Upper lobe of left lung (tissue), 6 donors: ENCODE measurements around the gene NINJ2. TPM values are rescaled to one million over a fixed set of nuclear protein-coding genes. Genes with fewer than 3 reads are reported as not detected.

Source experiments
- ATAC-seq, 2 donors: fragments of 200-7000 bp; cut with Tn5 transposase; one replicate each; pipeline ENCODE4 v1.9.1; 2022; ENCODE audit warnings: mild to moderate bottlenecking in 2 of 2, moderate library complexity in 2 of 2; ENCODE audit not compliant: low FRiP score in 2 of 2
- DNase-seq, 2 donors: peaks; one replicate each; pipeline ENCODE4 v3.0.0-alpha.2; 2019 to 2020
- H3K27ac ChIP-seq, 4 donors: fragments of 200-600 bp; sonication (generic); one replicate each; pipeline ENCODE4 v1.5.1; 2016 to 2019
- H3K27me3 ChIP-seq, 4 donors: fragments of 200-600 bp; sonication (generic); one replicate each; pipeline ENCODE4 v1.5.1; 2017 to 2019
- H3K36me3 ChIP-seq, 4 donors: fragments of 200-600 bp; sonication (generic); one replicate each; pipeline ENCODE4 v1.5.1; 2016 to 2019
- H3K4me1 ChIP-seq, 4 donors: fragments of 200-600 bp; sonication (generic); one replicate each; pipeline ENCODE4 v1.5.1; 2018 to 2019
- H3K4me3 ChIP-seq, 4 donors: fragments of 200-600 bp; sonication (generic); one replicate each; pipeline ENCODE4 v1.5.1; 2017 to 2019; ENCODE audit warnings: mild to moderate bottlenecking in 2 of 4, moderate library complexity in 1 of 4
- H3K9me3 ChIP-seq, 4 donors: fragments of 200-600 bp; sonication (generic); one replicate each; pipeline ENCODE4 v1.5.1; 2018 to 2019
- EP300 ChIP-seq, 4 donors: sonication (generic); formaldehyde crosslinking; IDR thresholded peaks; one replicate each; pipeline ENCODE4 v1.5.1; 2017; ENCODE audit warnings: antibody characterized with exemption in 4 of 4, control low read depth in 2 of 4
- POLR2A ChIP-seq, 4 donors: fragments of 450-650 bp; IDR thresholded peaks; one replicate each; pipeline ENCODE4 v1.5.1; 2016 to 2017; ENCODE audit warnings: antibody characterized with exemption in 4 of 4, mild to moderate bottlenecking in 2 of 4
- POLR2AphosphoS5 ChIP-seq, 2 donors: sonication (generic); formaldehyde crosslinking; IDR thresholded peaks; one replicate each; pipeline ENCODE4 v1.5.1; 2017; ENCODE audit warnings: antibody characterized with exemption in 2 of 2
- WGBS, 2 donors: methylation state at CpG; one replicate each; pipeline ENCODE4 v1.1.5; 2017 to 2018; 5-methylcytosine and 5-hydroxymethylcytosine counted together
- total RNA-seq, 6 donors: library from RNA; depleted of rRNA in 4 of 6; stranded (reverse); fragments of >200 nt in 4 of 6; gene quantifications; one replicate each; pipeline versions ENCODE4 v1.1.0 to v1.2.1, GENCODE V29; 2016 to 2021
- TF ChIP-seq, protein P1 (sequence below), 6 experiments: fragments of 450-650 bp in 4 of 6; fragments of 200-600 bp in 2 of 6; sonication (generic) in 2 of 6; IDR thresholded peaks; one replicate each; pipeline ENCODE4 v1.5.1; 2016 to 2019; ENCODE audit warnings: antibody characterized with exemption in 6 of 6
- donor health status: DM: no; HTN: no; CAD: no; lungs with moderate emphysema.
- donor health status: DM: no; HTN: yes; CAD: no; lungs with severe emphysema.

The NINJ2 gene
- total RNA-seq, 6 donors from 2014 or later: 15.6 to 73.3 (median 36.2) TPM

DNA sequence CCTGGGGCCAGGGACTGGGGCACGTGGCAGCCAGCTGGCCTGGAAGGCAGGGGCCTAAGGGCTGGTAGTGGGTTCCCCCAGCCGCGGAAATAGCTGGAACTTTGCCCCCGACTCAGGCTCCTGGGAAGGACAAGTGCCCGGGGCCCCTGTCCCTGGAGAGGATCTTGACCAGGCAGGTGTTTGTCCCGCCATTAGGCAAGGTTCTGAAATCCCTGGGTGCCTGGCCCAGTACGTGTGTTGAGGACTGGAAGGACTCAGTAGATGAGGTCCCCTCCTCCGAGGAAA is 109.3 kb downstream of the NINJ2 start:
- ATAC-seq: no peak
- Histone ChIP-seq H3K4me1 (peaks cover 0 to 12% (median 0%) of the 10 kb centered on the region in 4 donors), H3K4me3 (no peak overlapping the region), H3K27me3 (no peaks in the 10 kb centered on the region), H3K36me3 (peaks cover 0 to 2% (median 0%) of the 10 kb centered on the region in 4 donors), H3K9me3 (no peaks in the 10 kb centered on the region), H3K27ac (no peak overlapping the region)
- TF ChIP-seq POLR2AphosphoS5 (IDR thresholded peaks at IDR 0.05) (no peak), POLR2A (IDR thresholded peaks at IDR 0.05) (no peak), EP300 (IDR thresholded peaks at IDR 0.05) (no peak)
- TF ChIP-seq, protein P1, sequence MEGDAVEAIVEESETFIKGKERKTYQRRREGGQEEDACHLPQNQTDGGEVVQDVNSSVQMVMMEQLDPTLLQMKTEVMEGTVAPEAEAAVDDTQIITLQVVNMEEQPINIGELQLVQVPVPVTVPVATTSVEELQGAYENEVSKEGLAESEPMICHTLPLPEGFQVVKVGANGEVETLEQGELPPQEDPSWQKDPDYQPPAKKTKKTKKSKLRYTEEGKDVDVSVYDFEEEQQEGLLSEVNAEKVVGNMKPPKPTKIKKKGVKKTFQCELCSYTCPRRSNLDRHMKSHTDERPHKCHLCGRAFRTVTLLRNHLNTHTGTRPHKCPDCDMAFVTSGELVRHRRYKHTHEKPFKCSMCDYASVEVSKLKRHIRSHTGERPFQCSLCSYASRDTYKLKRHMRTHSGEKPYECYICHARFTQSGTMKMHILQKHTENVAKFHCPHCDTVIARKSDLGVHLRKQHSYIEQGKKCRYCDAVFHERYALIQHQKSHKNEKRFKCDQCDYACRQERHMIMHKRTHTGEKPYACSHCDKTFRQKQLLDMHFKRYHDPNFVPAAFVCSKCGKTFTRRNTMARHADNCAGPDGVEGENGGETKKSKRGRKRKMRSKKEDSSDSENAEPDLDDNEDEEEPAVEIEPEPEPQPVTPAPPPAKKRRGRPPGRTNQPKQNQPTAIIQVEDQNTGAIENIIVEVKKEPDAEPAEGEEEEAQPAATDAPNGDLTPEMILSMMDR (IDR thresholded peaks at IDR 0.05): no peak
- no peak for DNase-seq
- WGBS, 2 donors: 88 to 97% methylated on average over 7 to 8 of the region's 8 CpGs

DNA sequence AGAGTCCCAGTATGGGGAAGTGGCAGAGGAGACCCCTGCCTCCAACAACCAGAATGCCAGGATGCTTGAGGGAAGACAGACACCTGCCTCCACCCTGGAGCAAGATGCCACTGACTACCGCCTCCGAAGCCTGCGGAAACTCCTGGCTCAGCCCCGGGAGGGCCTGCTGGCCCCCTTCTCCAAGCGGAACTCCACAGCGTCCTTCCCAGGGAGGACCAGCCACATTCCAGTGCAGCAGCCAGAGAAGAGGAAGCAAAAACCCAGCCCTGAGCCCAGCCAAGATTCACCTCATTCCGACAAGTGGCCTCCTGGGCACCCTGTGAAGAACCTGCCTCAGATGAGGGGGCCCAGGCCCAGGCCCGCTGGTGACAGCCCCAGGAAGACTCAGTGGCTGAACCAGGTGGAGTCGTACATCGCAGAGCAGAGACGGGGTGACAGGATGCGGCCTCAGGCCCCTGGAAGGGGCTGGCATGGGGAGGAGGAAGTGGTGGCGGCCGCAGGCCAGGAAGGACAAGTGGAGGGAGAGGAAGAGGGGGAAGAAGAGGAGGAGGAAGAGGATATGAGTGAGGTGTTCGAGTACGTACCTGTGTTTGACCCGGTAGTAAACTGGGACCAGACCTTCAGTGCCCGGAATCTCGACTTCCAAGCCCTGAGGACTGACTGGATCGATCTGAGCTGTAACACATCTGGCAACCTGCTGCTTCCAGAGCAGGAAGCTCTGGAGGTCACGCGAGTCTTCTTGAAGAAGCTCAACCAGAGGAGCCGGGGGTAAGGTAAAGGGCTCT is 109.8 kb downstream of the NINJ2 start:
- H3K27me3 ChIP-seq: no peaks in the 10 kb centered on the region
- H3K27ac ChIP-seq: no peak overlapping the region
- H3K4me1 ChIP-seq: peaks cover 0 to 12% (median 0%) of the 10 kb centered on the region in 4 donors
- WGBS, 2 donors: 60 to 61% methylated on average over 18 to 23 of the region's 23 CpGs
- ATAC-seq: no peak
- DNase-seq: no peak
- peaks cover 0 to 2% (median 0%) of the 10 kb centered on the region in 4 donors for H3K36me3 ChIP-seq
- no peak overlapping the region for H3K4me3 ChIP-seq
- TF ChIP-seq, protein P1 (IDR thresholded peaks at IDR 0.05): no peak
- no peak for TF ChIP-seq POLR2A (IDR thresholded peaks at IDR 0.05)
- no peak for TF ChIP-seq EP300 (IDR thresholded peaks at IDR 0.05)
- no peak for TF ChIP-seq POLR2AphosphoS5 (IDR thresholded peaks at IDR 0.05)
- H3K9me3 ChIP-seq: no peaks in the 10 kb centered on the region

GRCh38 chr12:552466-552865 is 110.8 kb downstream of the NINJ2 start:
- WGBS, 2 donors: 57 to 60% methylated on average over 3 to 6 of the region's 6 CpGs
- Histone ChIP-seq H3K4me1 (peaks cover 0 to 12% (median 0%) of the 10 kb centered on the region in 4 donors), H3K4me3 (no peak overlapping the region), H3K36me3 (peaks cover 0 to 2% (median 0%) of the 10 kb centered on the region in 4 donors), H3K27me3 (no peaks in the 10 kb centered on the region), H3K9me3 (no peaks in the 10 kb centered on the region), H3K27ac (no peak overlapping the region)
- no peak for DNase-seq
- ATAC-seq: no peak
- TF ChIP-seq POLR2AphosphoS5 (IDR thresholded peaks at IDR 0.05) (no peak), EP300 (IDR thresholded peaks at IDR 0.05) (no peak), POLR2A (IDR thresholded peaks at IDR 0.05) (no peak)
- TF ChIP-seq, protein P1 (IDR thresholded peaks at IDR 0.05): no peak

DNA sequence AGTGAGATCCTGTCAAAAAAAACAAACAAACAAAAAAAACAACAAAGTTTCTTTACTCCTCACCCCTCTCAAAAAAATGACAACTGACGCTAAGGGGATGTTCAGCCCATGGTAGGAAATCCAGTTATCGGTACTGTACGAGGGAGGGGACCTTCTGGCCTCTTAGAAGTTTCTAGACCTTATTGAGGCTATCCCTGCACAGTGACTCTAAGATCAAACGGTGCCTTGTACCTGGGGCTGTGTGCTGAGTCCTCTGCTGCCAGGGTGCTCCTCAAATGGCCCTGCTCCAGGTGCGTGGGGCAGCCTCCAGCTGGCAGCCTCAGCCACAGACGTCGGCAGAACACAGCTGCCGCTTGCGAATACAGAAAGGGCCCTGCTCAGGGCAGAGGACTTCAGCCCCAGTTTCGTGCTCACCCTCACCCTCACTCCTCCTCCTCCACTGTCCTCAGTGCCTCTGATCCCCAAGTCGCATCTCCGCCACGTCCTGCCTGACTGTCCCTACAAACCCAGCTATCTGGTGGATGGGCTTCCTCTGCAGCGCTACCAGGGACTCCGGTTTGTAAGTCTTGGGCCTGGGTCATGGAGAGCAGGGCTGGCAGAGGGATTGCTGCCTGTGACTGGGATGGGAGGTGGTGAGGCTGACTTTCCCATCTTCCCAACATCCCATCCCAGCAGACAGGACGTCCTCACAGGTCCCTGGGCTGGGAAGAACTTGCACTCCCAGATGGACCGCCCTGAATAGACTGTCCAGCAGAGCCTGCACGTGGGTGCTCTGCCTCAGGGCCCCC is 112.6 kb downstream of the NINJ2 start:
- DNase-seq (no peak), ATAC-seq (no peak)
- no peaks in the 10 kb centered on the region for H3K27me3 ChIP-seq
- 86 to 89% methylated on average over 16 to 18 of the region's 18 CpGs for WGBS, 2 donors
- H3K36me3 ChIP-seq: peaks cover 0 to 2% (median 0%) of the 10 kb centered on the region in 4 donors
- no peak overlapping the region for H3K4me3 ChIP-seq
- peaks cover 3 to 24% (median 6%) of the 10 kb centered on the region in 4 donors for H3K4me1 ChIP-seq
- no peaks in the 10 kb centered on the region for H3K9me3 ChIP-seq
- TF ChIP-seq, protein P1 (IDR thresholded peaks at IDR 0.05): no peak
- TF ChIP-seq POLR2A (IDR thresholded peaks at IDR 0.05) (no peak), EP300 (IDR thresholded peaks at IDR 0.05) (no peak), POLR2AphosphoS5 (IDR thresholded peaks at IDR 0.05) (no peak)
- no peak overlapping the region for H3K27ac ChIP-seq
